Uterus (tissue), 4 donors: Measurements from ENCODE around the gene OTOG. TPM values are rescaled to one million over a fixed set of nuclear protein-coding genes. Genes with fewer than 3 reads are reported as not detected.

Source experiments
- DNase-seq, 2 donors: peaks; one replicate each; pipeline ENCODE4 v3.0.0-alpha.2; 2019 to 2020
- H3K27ac ChIP-seq, 2 donors: fragments of 200-600 bp; sonication (generic); 1 replicate in 1 of 2; 2 replicates in 1 of 2; pipeline ENCODE4 v1.5.1; 2016 to 2018
- H3K27me3 ChIP-seq, 2 donors: fragments of 200-600 bp; sonication (generic); one replicate each; pipeline ENCODE4 v1.5.1; 2018 to 2019; ENCODE audit warnings: control low read depth in 1 of 2
- H3K36me3 ChIP-seq, 2 donors: fragments of 200-600 bp; sonication (generic); one replicate each; pipeline ENCODE4 v1.5.1; 2019; ENCODE audit warnings: control low read depth in 1 of 2
- H3K4me1 ChIP-seq, 2 donors: fragments of 200-600 bp; sonication (generic); one replicate each; pipeline ENCODE4 v1.5.1; 2018 to 2019; ENCODE audit warnings: control low read depth in 1 of 2
- H3K4me3 ChIP-seq, 2 donors: fragments of 200-600 bp; sonication (generic); 1 replicate in 1 of 2; 2 replicates in 1 of 2; pipeline ENCODE4 v1.5.1; 2018 to 2019; ENCODE audit warnings: mild to moderate bottlenecking in 1 of 2
- H3K9me3 ChIP-seq, 2 donors: fragments of 200-600 bp; sonication (generic); one replicate each; pipeline ENCODE4 v1.5.1; 2019; ENCODE audit warnings: control low read depth in 1 of 2
- CTCF ChIP-seq, 4 experiments: fragments of 200-600 bp in 2 of 4; fragments of 450-650 bp in 2 of 4; sonication (generic) in 2 of 4; IDR thresholded peaks; one replicate each; pipeline ENCODE4 v1.5.1; 2016 to 2019; ENCODE audit warnings: antibody characterized with exemption in 4 of 4, mild to moderate bottlenecking in 2 of 4, moderate library complexity in 1 of 4
- POLR2A ChIP-seq, 2 donors: fragments of 450-650 bp; IDR thresholded peaks; one replicate each; pipeline ENCODE4 v1.6.1; 2016; ENCODE audit warnings: antibody characterized with exemption in 2 of 2, mild to moderate bottlenecking in 1 of 2, moderate library complexity in 1 of 2
- intact Hi-C: fragments of 100-400 bp; cut with DNase I; formaldehyde crosslinking; loops from one replicate; pipeline ENCODE4 v1.15.1; 2023; ENCODE audit warnings: low total_unique reads
- total RNA-seq, 4 donors: library from RNA; depleted of rRNA in 3 of 4; stranded (reverse); fragments of >200 nt in 3 of 4; gene quantifications; one replicate each; pipeline versions ENCODE4 v1.1.0 to v1.2.4, GENCODE V29; 2014 to 2023
- donor health status: DM: yes; HTN: yes; CAD: no.

The OTOG gene
- total RNA-seq, 4 donors from 2014 or later: under 0.01 TPM; not detected in 3

GRCh38 chr11:17502630-17503029, 44.4 kb upstream of the OTOG start:
- intact Hi-C loops: no loop called here
- H3K27ac ChIP-seq: no peak overlapping the region
- TF ChIP-seq POLR2A (IDR thresholded peaks at IDR 0.05) (no peak), CTCF (IDR thresholded peaks at IDR 0.05) (no peak)
- no peak overlapping the region for H3K4me3 ChIP-seq
- H3K36me3 ChIP-seq: no peaks in the 10 kb centered on the region
- H3K9me3 ChIP-seq: no peaks in the 10 kb centered on the region
- no peak for DNase-seq
- H3K27me3 ChIP-seq: no peaks in the 10 kb centered on the region
- H3K4me1 ChIP-seq: no peaks in the 10 kb centered on the region

- H3K36me3 ChIP-seq: no peaks in the 10 kb centered on the region
- no peaks in the 10 kb centered on the region for H3K4me1 ChIP-seq
- no peak overlapping the region for H3K4me3 ChIP-seq
- no peaks in the 10 kb centered on the region for H3K27me3 ChIP-seq
- DNase-seq: peak; percentile 62 to 68
- intact Hi-C loops: loop anchor here (5.0 kb wide), 1 partner anchor 122 kb away; no protein-coding TSS in a partner anchor
- no peak overlapping the region for H3K27ac ChIP-seq
- H3K9me3 ChIP-seq: no peaks in the 10 kb centered on the region
- TF ChIP-seq CTCF (IDR thresholded peaks at IDR 0.05) (peak; percentile 76 to 87 (median 85)), POLR2A (IDR thresholded peaks at IDR 0.05) (no peak)
These were observed 42.5 kb upstream of the OTOG start for GRCh38 chr11:17504330-17505107.

GRCh38 chr11:17505146-17505545, 41.9 kb upstream of the OTOG start:
- no peak for DNase-seq
- H3K27me3 ChIP-seq: no peaks in the 10 kb centered on the region
- TF ChIP-seq POLR2A (IDR thresholded peaks at IDR 0.05) (no peak), CTCF (IDR thresholded peaks at IDR 0.05) (no peak)
- no peaks in the 10 kb centered on the region for H3K9me3 ChIP-seq
- no peaks in the 10 kb centered on the region for H3K4me1 ChIP-seq
- intact Hi-C loops: loop anchor here (5.0 kb wide), 1 partner anchor 123 kb away; no protein-coding TSS in a partner anchor
- no peak overlapping the region for H3K27ac ChIP-seq
- H3K36me3 ChIP-seq: no peaks in the 10 kb centered on the region
- no peak overlapping the region for H3K4me3 ChIP-seq

- intact Hi-C loops: loop anchor here (5.0 kb wide), 1 partner anchor 124 kb away; no protein-coding TSS in a partner anchor
- no peak overlapping the region for H3K27ac ChIP-seq
- H3K4me3 ChIP-seq: no peak overlapping the region
- H3K9me3 ChIP-seq: no peaks in the 10 kb centered on the region
- H3K36me3 ChIP-seq: no peaks in the 10 kb centered on the region
- TF ChIP-seq POLR2A (IDR thresholded peaks at IDR 0.05): no peak
- TF ChIP-seq CTCF (IDR thresholded peaks at IDR 0.05): no peak
- no peaks in the 10 kb centered on the region for H3K27me3 ChIP-seq
- DNase-seq: no peak
- H3K4me1 ChIP-seq: no peaks in the 10 kb centered on the region
These were observed 40.7 kb upstream of the OTOG start for GRCh38 chr11:17506314-17506713.

GRCh38 chr11:17506942-17507341, 40.1 kb upstream of the OTOG start:
- Histone ChIP-seq H3K27me3 (no peaks in the 10 kb centered on the region), H3K4me3 (no peak overlapping the region), H3K9me3 (no peaks in the 10 kb centered on the region), H3K4me1 (no peaks in the 10 kb centered on the region), H3K36me3 (no peaks in the 10 kb centered on the region), H3K27ac (no peak overlapping the region)
- intact Hi-C loops: loop anchor here (5.0 kb wide), 1 partner anchor 125 kb away; no protein-coding TSS in a partner anchor
- no peak for DNase-seq
- TF ChIP-seq CTCF (IDR thresholded peaks at IDR 0.05) (no peak), POLR2A (IDR thresholded peaks at IDR 0.05) (no peak)
